Esophagus muscularis mucosa (tissue), 4 donors: ENCODE measurements around the gene CCDC87. TPM values are rescaled to one million over a fixed set of nuclear protein-coding genes. Genes with fewer than 3 reads are reported as not detected.
A peak's percentile ranks its signal among the peaks of the same experiment; 100 is the strongest.

Experiments used
- DNase-seq: peaks from one replicate; pipeline ENCODE4 v3.0.0-alpha.2; 2017; ENCODE audit errors: extremely low spot score
- H3K27ac ChIP-seq, 4 donors: fragments of 200-600 bp; sonication (generic); replicated peaks in 1 of 4; 1 replicate in 3 of 4; 2 replicates in 1 of 4; pipeline ENCODE4 v1.5.1; 2016 to 2019; ENCODE audit warnings: mild to moderate bottlenecking in 1 of 4
- H3K27me3 ChIP-seq, 4 donors: fragments of 200-600 bp; sonication (generic); one replicate each; pipeline versions ENCODE4 v1.5.1 to v1.6.0; 2016 to 2019
- H3K36me3 ChIP-seq, 4 donors: fragments of 200-600 bp; sonication (generic); one replicate each; pipeline ENCODE4 v1.5.1; 2016 to 2019
- H3K4me1 ChIP-seq, 4 donors: fragments of 200-600 bp; sonication (generic); one replicate each; pipeline ENCODE4 v1.5.1; 2016 to 2019
- H3K4me3 ChIP-seq, 4 donors: fragments of 200-600 bp; sonication (generic); 1 replicate in 2 of 4; 2 replicates in 2 of 4; pipeline ENCODE4 v1.5.1; 2016 to 2019; ENCODE audit warnings: mild to moderate bottlenecking in 4 of 4, moderate library complexity in 1 of 4
- H3K9me3 ChIP-seq, 4 donors: fragments of 200-600 bp; sonication (generic); 1 replicate in 3 of 4; 2 replicates in 1 of 4; pipeline ENCODE4 v1.5.1; 2016 to 2019
- CTCF ChIP-seq, 3 experiments: fragments of 200-600 bp in 2 of 3; fragments of 450-650 bp in 1 of 3; sonication (generic) in 2 of 3; IDR thresholded peaks; one replicate each; pipeline ENCODE4 v1.5.1; 2017 to 2019; ENCODE audit warnings: antibody characterized with exemption in 3 of 3, mild to moderate bottlenecking in 2 of 3, moderate library complexity in 1 of 3
- EP300 ChIP-seq: sonication (generic); formaldehyde crosslinking; IDR thresholded peaks from one replicate; pipeline ENCODE4 v1.6.1; 2017; ENCODE audit warnings: antibody characterized with exemption
- POLR2A ChIP-seq: fragments of 450-650 bp; IDR thresholded peaks from one replicate; pipeline ENCODE4 v1.6.1; 2017; ENCODE audit warnings: antibody characterized with exemption, moderate library complexity, mild to moderate bottlenecking, low read depth
- POLR2AphosphoS5 ChIP-seq, 2 donors: sonication (generic); formaldehyde crosslinking; IDR thresholded peaks; one replicate each; pipeline ENCODE4 v1.6.1; 2017; ENCODE audit warnings: antibody characterized with exemption in 2 of 2
- WGBS: methylation state at CpG from one replicate; pipeline ENCODE4 v1.1.5; 2018; 5-methylcytosine and 5-hydroxymethylcytosine counted together
- intact Hi-C: fragments of 100-400 bp; cut with DNase I; formaldehyde crosslinking; loops from one replicate; pipeline ENCODE4 v1.15.1; 2023
- total RNA-seq, 4 donors: library from RNA; depleted of rRNA; stranded (reverse); fragments of >200 nt; gene quantifications; one replicate each; pipeline versions ENCODE4 v1.1.0 to v1.2.1, GENCODE V29; 2016

The CCDC87 gene
- total RNA-seq, 4 donors from 2014 or later, result 0.17 to 0.83 (median 0.46) TPM

- Histone ChIP-seq H3K4me1 (peaks cover 3 to 69% (median 40%) of the 10 kb centered on the region in 4 donors), H3K36me3 (peaks cover 15 to 46% (median 44%) of the 10 kb centered on the region in 4 donors), H3K27me3 (no peaks in the 10 kb centered on the region), H3K4me3 (no peak overlapping the region), H3K9me3 (no peaks in the 10 kb centered on the region), H3K27ac (no peak overlapping the region)
- TF ChIP-seq CTCF (IDR thresholded peaks at IDR 0.05), result no peak
- TF ChIP-seq EP300, result no peak
- TF ChIP-seq POLR2A, result no peak
- no peak for TF ChIP-seq POLR2AphosphoS5 (IDR thresholded peaks at IDR 0.05)
- intact Hi-C loops, result no loop called here
- 80% methylated on average over 6 of the region's 6 CpGs for WGBS
- DNase-seq, result no peak
Observed at GRCh38 chr11:66631883-66632282, 39.0 kb upstream of the CCDC87 start.

- WGBS, result 76% methylated on average over 2 of the region's 2 CpGs
- H3K4me3 ChIP-seq, result no peak overlapping the region
- H3K36me3 ChIP-seq, result peaks cover 40 to 70% (median 68%) of the 10 kb centered on the region in 4 donors
- DNase-seq, result no peak
- TF ChIP-seq CTCF (IDR thresholded peaks at IDR 0.05), result no peak
- no peak for TF ChIP-seq POLR2AphosphoS5 (IDR thresholded peaks at IDR 0.05)
- no peak for TF ChIP-seq EP300
- no peak for TF ChIP-seq POLR2A
- H3K27me3 ChIP-seq, result no peaks in the 10 kb centered on the region
- intact Hi-C loops, result no loop called here
- no peak overlapping the region for H3K27ac ChIP-seq
- H3K9me3 ChIP-seq, result no peaks in the 10 kb centered on the region
- peaks cover 7 to 76% (median 49%) of the 10 kb centered on the region in 4 donors for H3K4me1 ChIP-seq
Observed at GRCh38 chr11:66629356-66629755, 36.5 kb upstream of the CCDC87 start.

- Histone ChIP-seq H3K27ac (peak overlapping the region in 2 of 4 donors; percentile 17 to 99), H3K4me1 (peaks cover 19 to 81% (median 55%) of the 10 kb centered on the region in 4 donors), H3K9me3 (no peaks in the 10 kb centered on the region), H3K27me3 (no peaks in the 10 kb centered on the region), H3K36me3 (peaks cover 43 to 72% (median 71%) of the 10 kb centered on the region in 4 donors), H3K4me3 (no peak overlapping the region)
- WGBS, result 88% methylated on average over 7 of the region's 7 CpGs
- no peak for TF ChIP-seq CTCF (IDR thresholded peaks at IDR 0.05)
- TF ChIP-seq EP300, result no peak
- TF ChIP-seq POLR2AphosphoS5 (IDR thresholded peaks at IDR 0.05), result no peak
- TF ChIP-seq POLR2A, result no peak
- intact Hi-C loops, result no loop called here
- no peak for DNase-seq
Observed at GRCh38 chr11:66628061-66628603, 35.3 kb upstream of the CCDC87 start.

GRCh38 chr11:66626926-66627325 is 34.1 kb upstream of the CCDC87 start:
- H3K27me3 ChIP-seq, result no peaks in the 10 kb centered on the region
- H3K9me3 ChIP-seq, result no peaks in the 10 kb centered on the region
- peak overlapping the region in 3 of 4 donors; percentile 12 to 99 (median 23) for H3K27ac ChIP-seq
- 80% methylated on average over 7 of the region's 7 CpGs for WGBS
- TF ChIP-seq POLR2AphosphoS5 (IDR thresholded peaks at IDR 0.05) (no peak), POLR2A (no peak), CTCF (IDR thresholded peaks at IDR 0.05) (no peak), EP300 (no peak)
- H3K4me1 ChIP-seq, result peaks cover 31 to 82% (median 56%) of the 10 kb centered on the region in 4 donors
- DNase-seq, result no peak
- intact Hi-C loops, result no loop called here
- no peak overlapping the region for H3K4me3 ChIP-seq
- peaks cover 43 to 78% (median 71%) of the 10 kb centered on the region in 4 donors for H3K36me3 ChIP-seq

- Histone ChIP-seq H3K27ac (peak overlapping the region in 2 of 4 donors; percentile 12 to 99), H3K4me1 (peaks cover 37 to 82% (median 57%) of the 10 kb centered on the region in 4 donors), H3K36me3 (peaks cover 43 to 83% (median 71%) of the 10 kb centered on the region in 4 donors), H3K27me3 (no peaks in the 10 kb centered on the region), H3K9me3 (no peaks in the 10 kb centered on the region), H3K4me3 (no peak overlapping the region)
- 96% methylated on average over 25 of the region's 25 CpGs for WGBS
- DNase-seq, result no peak
- intact Hi-C loops, result no loop called here
- TF ChIP-seq POLR2A (no peak), EP300 (no peak), CTCF (IDR thresholded peaks at IDR 0.05) (no peak), POLR2AphosphoS5 (IDR thresholded peaks at IDR 0.05) (no peak)
Observed at GRCh38 chr11:66626382-66626781, 33.5 kb upstream of the CCDC87 start.
